ENCODE results near the gene MYH14. TPM values are rescaled to one million over a fixed set of nuclear protein-coding genes. Genes with fewer than 3 reads are reported as not detected.

Gene MYH14
- total and polyA plus RNA-seq, 9 of the 15 experiments (the other 6 are each of a cell fraction or from before 2014, with no cell fraction given), result 0.04 to 0.86 (median 0.19) TPM; not detected in 2

DNA sequence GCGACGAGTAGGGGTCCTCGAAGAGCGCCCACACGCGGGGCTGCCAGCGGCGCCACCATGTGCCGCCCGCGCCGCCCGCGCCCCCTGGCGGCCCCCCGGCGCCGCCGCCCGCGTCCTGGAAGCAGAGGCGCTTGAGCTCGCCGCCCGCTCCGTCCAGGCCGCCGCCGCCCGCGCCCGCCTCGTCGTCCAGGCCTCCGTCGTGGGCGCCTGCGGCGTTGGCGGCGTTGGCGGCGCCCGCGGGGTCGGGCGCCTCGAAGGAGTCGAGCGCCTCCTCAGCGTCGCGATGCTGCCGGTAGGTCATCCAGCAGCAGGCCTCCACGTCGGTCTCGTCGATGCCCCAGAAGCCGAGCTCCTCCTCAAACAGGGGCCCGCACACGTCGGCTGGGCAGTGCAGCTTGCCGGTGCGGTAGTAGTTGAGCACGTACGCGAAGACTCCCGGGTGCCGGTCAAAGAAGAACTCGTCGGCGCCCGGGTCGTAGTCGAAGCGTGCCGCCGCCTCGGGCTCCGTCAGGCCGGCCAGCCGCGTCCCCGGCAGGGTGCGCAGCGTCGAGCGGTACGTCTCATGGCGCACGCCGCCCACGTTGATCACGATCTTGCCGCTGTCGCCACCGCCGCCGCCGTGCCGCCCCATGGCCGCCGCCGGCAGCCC is 124.9 kb downstream of the MYH14 start (continued):
- TF ChIP-seq, protein P1, sequence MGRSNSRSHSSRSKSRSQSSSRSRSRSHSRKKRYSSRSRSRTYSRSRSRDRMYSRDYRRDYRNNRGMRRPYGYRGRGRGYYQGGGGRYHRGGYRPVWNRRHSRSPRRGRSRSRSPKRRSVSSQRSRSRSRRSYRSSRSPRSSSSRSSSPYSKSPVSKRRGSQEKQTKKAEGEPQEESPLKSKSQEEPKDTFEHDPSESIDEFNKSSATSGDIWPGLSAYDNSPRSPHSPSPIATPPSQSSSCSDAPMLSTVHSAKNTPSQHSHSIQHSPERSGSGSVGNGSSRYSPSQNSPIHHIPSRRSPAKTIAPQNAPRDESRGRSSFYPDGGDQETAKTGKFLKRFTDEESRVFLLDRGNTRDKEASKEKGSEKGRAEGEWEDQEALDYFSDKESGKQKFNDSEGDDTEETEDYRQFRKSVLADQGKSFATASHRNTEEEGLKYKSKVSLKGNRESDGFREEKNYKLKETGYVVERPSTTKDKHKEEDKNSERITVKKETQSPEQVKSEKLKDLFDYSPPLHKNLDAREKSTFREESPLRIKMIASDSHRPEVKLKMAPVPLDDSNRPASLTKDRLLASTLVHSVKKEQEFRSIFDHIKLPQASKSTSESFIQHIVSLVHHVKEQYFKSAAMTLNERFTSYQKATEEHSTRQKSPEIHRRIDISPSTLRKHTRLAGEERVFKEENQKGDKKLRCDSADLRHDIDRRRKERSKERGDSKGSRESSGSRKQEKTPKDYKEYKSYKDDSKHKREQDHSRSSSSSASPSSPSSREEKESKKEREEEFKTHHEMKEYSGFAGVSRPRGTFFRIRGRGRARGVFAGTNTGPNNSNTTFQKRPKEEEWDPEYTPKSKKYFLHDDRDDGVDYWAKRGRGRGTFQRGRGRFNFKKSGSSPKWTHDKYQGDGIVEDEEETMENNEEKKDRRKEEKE (IDR thresholded peaks at IDR 0.05; ENCODE audit: borderline replicate concordance in 1 of 2, control insufficient read depth in 1 of 2, low read depth in 2 of 2, low read length in 1 of 2), result no peak
- TF ChIP-seq PML (IDR thresholded peaks at IDR 0.05; ENCODE audit: low read length) (no peak), ZNF589 (CRISPR knock-in tag; IDR thresholded peaks at IDR 0.05; ENCODE audit: low read depth) (0 out of 2 replicates have a peak, but pooled peaks have one; percentile 25), SRSF3 (IDR thresholded peaks at IDR 0.05; ENCODE audit: insufficient read depth, low read length) (no peak), SIRT6 (IDR thresholded peaks at IDR 0.05; ENCODE audit: low read depth, low read length) (no peak), ZNF699 (CRISPR knock-in tag; IDR thresholded peaks at IDR 0.05; ENCODE audit: insufficient replicate concordance) (no peak), ZNF175 (CRISPR knock-in tag; IDR thresholded peaks at IDR 0.05; ENCODE audit: low read depth) (no peak), KDM4B (IDR thresholded peaks at IDR 0.05; ENCODE audit: borderline replicate concordance in 2 of 2, low read depth in 1 of 2) (no peak), RBM34 (IDR thresholded peaks at IDR 0.05; ENCODE audit: borderline replicate concordance, insufficient read depth, low read length) (no peak), ZSCAN32 (CRISPR knock-in tag; IDR thresholded peaks at IDR 0.05) (no peak), NFATC3 (IDR thresholded peaks at IDR 0.05) (no peak)
- TF ChIP-seq, protein P2, sequence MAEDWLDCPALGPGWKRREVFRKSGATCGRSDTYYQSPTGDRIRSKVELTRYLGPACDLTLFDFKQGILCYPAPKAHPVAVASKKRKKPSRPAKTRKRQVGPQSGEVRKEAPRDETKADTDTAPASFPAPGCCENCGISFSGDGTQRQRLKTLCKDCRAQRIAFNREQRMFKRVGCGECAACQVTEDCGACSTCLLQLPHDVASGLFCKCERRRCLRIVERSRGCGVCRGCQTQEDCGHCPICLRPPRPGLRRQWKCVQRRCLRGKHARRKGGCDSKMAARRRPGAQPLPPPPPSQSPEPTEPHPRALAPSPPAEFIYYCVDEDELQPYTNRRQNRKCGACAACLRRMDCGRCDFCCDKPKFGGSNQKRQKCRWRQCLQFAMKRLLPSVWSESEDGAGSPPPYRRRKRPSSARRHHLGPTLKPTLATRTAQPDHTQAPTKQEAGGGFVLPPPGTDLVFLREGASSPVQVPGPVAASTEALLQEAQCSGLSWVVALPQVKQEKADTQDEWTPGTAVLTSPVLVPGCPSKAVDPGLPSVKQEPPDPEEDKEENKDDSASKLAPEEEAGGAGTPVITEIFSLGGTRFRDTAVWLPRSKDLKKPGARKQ (CRISPR knock-in tag; IDR thresholded peaks at IDR 0.05), result no peak
- TF ChIP-seq, protein P3, sequence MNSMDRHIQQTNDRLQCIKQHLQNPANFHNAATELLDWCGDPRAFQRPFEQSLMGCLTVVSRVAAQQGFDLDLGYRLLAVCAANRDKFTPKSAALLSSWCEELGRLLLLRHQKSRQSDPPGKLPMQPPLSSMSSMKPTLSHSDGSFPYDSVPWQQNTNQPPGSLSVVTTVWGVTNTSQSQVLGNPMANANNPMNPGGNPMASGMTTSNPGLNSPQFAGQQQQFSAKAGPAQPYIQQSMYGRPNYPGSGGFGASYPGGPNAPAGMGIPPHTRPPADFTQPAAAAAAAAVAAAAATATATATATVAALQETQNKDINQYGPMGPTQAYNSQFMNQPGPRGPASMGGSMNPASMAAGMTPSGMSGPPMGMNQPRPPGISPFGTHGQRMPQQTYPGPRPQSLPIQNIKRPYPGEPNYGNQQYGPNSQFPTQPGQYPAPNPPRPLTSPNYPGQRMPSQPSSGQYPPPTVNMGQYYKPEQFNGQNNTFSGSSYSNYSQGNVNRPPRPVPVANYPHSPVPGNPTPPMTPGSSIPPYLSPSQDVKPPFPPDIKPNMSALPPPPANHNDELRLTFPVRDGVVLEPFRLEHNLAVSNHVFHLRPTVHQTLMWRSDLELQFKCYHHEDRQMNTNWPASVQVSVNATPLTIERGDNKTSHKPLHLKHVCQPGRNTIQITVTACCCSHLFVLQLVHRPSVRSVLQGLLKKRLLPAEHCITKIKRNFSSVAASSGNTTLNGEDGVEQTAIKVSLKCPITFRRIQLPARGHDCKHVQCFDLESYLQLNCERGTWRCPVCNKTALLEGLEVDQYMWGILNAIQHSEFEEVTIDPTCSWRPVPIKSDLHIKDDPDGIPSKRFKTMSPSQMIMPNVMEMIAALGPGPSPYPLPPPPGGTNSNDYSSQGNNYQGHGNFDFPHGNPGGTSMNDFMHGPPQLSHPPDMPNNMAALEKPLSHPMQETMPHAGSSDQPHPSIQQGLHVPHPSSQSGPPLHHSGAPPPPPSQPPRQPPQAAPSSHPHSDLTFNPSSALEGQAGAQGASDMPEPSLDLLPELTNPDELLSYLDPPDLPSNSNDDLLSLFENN (IDR thresholded peaks at IDR 0.05; ENCODE audit: low read depth in 2 of 2, low read length in 2 of 2), result no peak
- TF ChIP-seq, protein P4, sequence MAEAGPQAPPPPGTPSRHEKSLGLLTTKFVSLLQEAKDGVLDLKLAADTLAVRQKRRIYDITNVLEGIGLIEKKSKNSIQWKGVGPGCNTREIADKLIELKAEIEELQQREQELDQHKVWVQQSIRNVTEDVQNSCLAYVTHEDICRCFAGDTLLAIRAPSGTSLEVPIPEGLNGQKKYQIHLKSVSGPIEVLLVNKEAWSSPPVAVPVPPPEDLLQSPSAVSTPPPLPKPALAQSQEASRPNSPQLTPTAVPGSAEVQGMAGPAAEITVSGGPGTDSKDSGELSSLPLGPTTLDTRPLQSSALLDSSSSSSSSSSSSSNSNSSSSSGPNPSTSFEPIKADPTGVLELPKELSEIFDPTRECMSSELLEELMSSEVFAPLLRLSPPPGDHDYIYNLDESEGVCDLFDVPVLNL (CRISPR knock-in tag; IDR thresholded peaks at IDR 0.05; ENCODE audit: low read depth), result no peak
- TF ChIP-seq, protein P5, sequence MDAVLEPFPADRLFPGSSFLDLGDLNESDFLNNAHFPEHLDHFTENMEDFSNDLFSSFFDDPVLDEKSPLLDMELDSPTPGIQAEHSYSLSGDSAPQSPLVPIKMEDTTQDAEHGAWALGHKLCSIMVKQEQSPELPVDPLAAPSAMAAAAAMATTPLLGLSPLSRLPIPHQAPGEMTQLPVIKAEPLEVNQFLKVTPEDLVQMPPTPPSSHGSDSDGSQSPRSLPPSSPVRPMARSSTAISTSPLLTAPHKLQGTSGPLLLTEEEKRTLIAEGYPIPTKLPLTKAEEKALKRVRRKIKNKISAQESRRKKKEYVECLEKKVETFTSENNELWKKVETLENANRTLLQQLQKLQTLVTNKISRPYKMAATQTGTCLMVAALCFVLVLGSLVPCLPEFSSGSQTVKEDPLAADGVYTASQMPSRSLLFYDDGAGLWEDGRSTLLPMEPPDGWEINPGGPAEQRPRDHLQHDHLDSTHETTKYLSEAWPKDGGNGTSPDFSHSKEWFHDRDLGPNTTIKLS (IDR thresholded peaks at IDR 0.05; ENCODE audit: borderline replicate concordance, low read depth), result no peak

Data from K562 (cell line).